ENCODE data around the gene CABLES2.

The CABLES2 gene

DNA sequence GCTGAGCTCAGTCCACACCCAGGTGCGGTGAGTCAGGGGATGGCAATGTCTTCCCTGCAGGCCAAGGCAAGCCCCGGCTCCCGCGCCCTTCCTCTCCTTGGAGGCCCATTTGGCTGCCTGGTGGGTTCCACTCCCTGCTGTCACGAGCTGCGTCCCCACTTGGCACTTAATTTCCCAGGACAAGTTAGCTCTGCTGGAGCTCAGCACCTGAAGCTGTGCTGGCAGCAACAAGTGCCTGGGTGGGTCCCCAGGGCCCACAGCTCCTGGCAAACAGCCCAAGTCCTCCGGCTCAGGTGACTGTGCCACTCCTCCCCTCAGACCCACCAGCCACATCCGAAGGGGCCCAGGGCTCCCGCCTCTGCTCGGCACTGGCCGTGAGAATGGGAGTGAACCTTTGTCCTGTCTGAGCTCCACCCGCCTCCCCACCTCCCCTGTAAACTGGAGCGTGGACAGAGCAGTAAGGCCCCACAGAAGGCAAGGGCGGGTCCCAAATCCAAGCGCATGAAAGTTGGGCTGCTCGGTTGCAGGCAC is 56.9 kb downstream of the CABLES2 start:
- no peak for DNase-seq (ENCODE audit: low read depth)

DNA sequence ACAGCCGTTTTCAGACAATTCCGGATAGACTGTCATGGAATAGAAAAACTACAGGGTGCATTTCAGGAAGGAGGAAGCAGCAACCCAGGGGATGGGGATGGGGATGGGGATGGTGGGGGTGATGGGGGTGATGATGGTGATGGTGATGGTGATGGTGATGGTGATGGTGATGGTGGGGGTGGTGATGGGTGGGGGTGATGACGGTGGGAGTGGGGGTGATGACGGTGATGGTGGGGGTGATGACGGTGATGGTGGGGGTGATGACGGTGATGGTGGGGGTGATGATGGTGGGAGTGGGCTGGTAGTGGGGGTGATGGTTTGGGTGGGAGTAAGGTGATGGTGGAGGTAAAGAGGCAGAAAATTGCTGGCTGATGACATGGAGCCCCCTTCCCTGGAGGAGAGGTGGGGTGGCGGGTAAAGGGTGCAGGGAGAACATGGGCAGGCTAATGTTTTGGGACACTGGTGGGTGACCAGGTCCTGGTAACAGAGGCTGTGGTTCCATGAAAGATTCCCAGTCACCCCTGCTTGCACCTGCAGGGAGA is 57.5 kb downstream of the CABLES2 start:
- DNase-seq (ENCODE audit: low read depth) = no peak

- DNase-seq (ENCODE audit: low read depth) = no peak
These were observed 58.5 kb downstream of the CABLES2 start for GRCh38 chr20:62348604-62349003.

DNA sequence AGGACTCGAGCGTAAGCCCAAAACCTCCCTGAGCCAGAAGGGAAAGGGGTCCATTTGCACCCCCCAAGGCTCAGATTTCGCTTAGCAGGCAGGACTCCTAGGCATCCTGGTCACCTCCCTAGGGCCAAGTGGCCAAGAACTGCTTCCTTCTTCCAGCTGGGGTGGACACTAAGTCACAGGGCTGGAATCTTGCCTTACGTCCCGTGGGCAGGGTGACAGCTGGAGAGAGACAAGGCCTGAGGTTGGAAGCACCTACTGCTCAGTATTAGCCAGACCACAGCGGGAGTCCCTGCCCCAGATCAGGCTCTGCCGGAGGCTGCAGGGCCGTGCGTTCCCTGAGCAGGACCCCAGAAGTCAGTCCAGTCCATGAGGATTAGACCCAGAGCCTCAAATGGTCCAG is 59.6 kb downstream of the CABLES2 start:
- no peak for DNase-seq (ENCODE audit: low read depth)

DNA sequence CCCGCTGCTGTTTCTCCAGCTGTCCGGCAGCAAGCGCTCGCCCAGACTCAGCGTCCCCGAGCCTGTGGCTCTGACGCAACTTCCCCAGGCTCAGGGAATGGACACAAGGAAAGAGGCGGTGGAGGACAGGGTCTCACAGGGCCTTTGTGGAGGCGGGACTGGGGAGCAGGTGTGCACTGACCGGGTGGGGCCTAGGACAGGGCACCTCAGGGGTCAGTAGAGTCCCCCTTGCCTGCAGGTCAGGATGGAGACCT is 60.0 kb downstream of the CABLES2 start:
- DNase-seq (ENCODE audit: low read depth) = no peak

GRCh38 chr20:62346398-62347150 is 60.5 kb downstream of the CABLES2 start:
- DNase-seq (ENCODE audit: low read depth) = no peak

DNA sequence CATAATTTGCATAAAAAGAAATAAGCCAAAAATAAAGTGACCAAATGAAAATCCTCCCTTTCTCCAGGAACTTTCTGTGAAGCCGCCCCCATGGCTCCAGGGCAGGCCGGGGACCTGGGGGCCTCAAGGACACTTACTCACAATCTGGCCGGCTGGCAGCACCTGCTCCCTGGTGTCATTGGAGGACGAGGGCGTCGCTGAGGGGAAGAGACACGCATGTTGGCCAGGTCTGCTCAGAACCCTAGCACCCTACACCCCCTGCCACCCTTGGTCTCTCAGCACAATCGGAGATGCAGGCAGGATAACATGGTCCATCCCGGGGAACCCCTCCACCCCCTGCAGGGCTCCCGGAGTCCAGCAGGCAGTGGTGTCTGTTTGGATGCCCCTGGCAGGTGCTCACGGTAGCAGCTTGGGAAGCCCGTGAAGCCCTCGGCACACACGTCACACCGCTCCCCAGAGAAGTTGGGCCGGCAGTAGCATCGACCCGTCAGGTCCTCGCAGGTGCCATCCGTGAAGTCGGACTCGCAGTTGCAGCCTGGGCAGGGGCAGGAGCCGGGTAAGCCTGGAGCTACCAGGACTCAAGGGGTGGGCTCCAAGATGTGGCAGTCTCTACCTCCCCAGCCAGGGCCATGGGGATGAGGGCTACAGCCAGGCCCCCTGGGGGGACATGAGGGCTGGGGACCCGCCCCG is 61.3 kb downstream of the CABLES2 start:
- no peak for DNase-seq (ENCODE audit: low read depth)

DNA sequence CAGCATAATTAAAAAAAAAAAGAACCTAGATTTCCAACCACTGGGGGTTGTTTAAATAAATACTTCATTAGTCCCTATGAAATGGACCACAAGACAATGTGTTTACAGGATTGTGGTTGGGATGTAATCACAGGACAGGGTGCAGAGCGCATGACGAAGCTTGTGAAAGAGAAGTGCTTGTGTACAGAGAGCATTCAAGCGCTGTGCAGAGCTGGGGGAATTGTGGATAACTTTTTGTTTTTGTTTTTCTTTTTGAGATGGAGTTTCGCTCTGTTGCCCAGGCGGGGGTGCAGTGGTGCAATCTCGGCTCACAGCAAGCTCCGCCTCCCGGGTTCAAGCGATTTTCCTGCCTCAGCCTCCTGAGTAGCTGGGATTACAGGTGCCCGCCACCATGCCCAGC is 62.3 kb downstream of the CABLES2 start:
- no peak for DNase-seq (ENCODE audit: low read depth)

DNA sequence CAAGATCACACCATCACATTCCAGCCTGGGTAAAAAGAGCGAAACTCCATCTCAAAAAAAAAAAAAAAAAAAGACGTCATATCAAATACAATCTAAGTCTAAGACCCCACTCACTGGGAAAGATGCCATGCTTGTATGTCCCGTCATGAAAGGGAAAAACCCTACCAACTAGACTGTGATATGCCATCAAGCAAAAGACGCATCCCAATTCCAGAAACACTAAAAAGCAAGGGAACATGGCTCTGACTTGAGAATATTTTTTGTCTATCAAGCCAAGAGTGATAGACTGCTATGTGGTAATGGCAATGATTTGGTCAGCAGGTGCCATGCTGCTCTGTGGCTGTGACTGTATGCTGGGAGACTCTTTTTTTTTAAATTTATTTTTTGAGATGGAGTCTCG is 63.0 kb downstream of the CABLES2 start:
- no peak for DNase-seq (ENCODE audit: low read depth)

- no peak for DNase-seq (ENCODE audit: low read depth)
These were observed 64.2 kb downstream of the CABLES2 start for GRCh38 chr20:62342910-62343309.

- DNase-seq (ENCODE audit: low read depth) = no peak
These were observed 67.4 kb downstream of the CABLES2 start for GRCh38 chr20:62339647-62340062.

All from stimulated activated CD8-positive, alpha-beta memory T cell treated with anti-CD3 and anti-CD28 coated beads, Interleukin-12 subunit alpha, Interleukin-12 subunit beta, amount 100 ng/mL, for 4 hours (primary cell).